A549 (cell line): ENCODE results near the gene TMEM179. TPM values are rescaled to one million over a fixed set of nuclear protein-coding genes. Genes with fewer than 3 reads are reported as not detected.

ENCODE experiments used
- ATAC-seq, 2 experiments: fragments of 200-7000 bp in 1 of 2; fragments of >200 bp in 1 of 2; cut with Nextera tagmentation in 1 of 2; cut with Tn5 transposase in 1 of 2; 3 replicates each; pipeline versions ENCODE4 v1.8.0 to v1.9.1; 2018 to 2020; ENCODE audit warnings: mild to moderate bottlenecking in 1 of 2, moderate library complexity in 1 of 2
- CTCF ChIA-PET: fragments of 300-600 bp; sonication (Branson Sonifier 250); formaldehyde crosslinking; extraction: SDS; loops from one replicate; lab custom pipeline; 2021; ENCODE audit warnings: antibody characterized with exemption, inconsistent platforms; lab: Yijun Ruan, JAX
- POLR2A ChIA-PET: fragments of 350-600 bp; formaldehyde crosslinking; extraction: SDS; loops from one replicate; lab custom pipeline; 2021; ENCODE audit warnings: antibody characterized with exemption, inconsistent platforms; lab: Yijun Ruan, JAX
- DNase-seq, 2 experiments: peaks; one replicate each; pipeline versions ENCODE4 v3.0.0 to v3.0.0-alpha.2; 2011 to 2016; ENCODE audit warnings: low read depth in 1 of 2, low spot score in 1 of 2
- FAIRE-seq: peaks from 2 replicates; lab custom pipeline; 2011; peaks lifted over from hg19 to GRCh38; lab: Jason Lieb, UNC
- H3K27ac ChIP-seq, 2 experiments: fragments of >200 bp; sonication (Bioruptor Twin); formaldehyde crosslinking; 3 replicates each; pipeline ENCODE4 v1.5.1; 2016 to 2017
- H3K4me1 ChIP-seq: fragments of >200 bp; sonication (Bioruptor Twin); formaldehyde crosslinking; 3 replicates; pipeline ENCODE4 v1.6.1; 2016
- H3K4me2 ChIP-seq: fragments of >200 bp; sonication (Bioruptor Twin); formaldehyde crosslinking; 3 replicates; pipeline ENCODE4 v1.6.1; 2016
- H3K4me3 ChIP-seq: fragments of >200 bp; sonication (Bioruptor Twin); formaldehyde crosslinking; 3 replicates; pipeline ENCODE4 v1.5.1; 2016
- H3K9me3 ChIP-seq: fragments of >200 bp; sonication (Bioruptor Twin); formaldehyde crosslinking; 3 replicates; pipeline ENCODE4 v1.6.1; 2016
- ATOH8 ChIP-seq: fragments of 250-450 bp; sonication (Bioruptor Pico); IDR thresholded peaks from 2 replicates; pipeline ENCODE4 v1.5.0; 2020; ENCODE audit warnings: low read depth, mild to moderate bottlenecking, moderate library complexity
- CEBPB ChIP-seq, 2 experiments: fragments of >200 bp in 1 of 2; sonication (Bioruptor Twin) in 1 of 2; formaldehyde crosslinking in 1 of 2; IDR thresholded peaks; 2 replicates each; pipeline ENCODE4 v1.6.1; 2012 to 2016
- CHD4 ChIP-seq: fragments of 200-600 bp; sonication (generic); IDR thresholded peaks from 2 replicates; pipeline ENCODE4 v1.6.1; 2016; ENCODE audit warnings: antibody characterized with exemption, mild to moderate bottlenecking, borderline replicate concordance
- EP300 ChIP-seq, 2 experiments: fragments of >200 bp; sonication (Bioruptor Twin); formaldehyde crosslinking; IDR thresholded peaks; 2 replicates in 1 of 2; 3 replicates in 1 of 2; pipeline ENCODE4 v1.6.1; 2016 to 2017
- ESRRA ChIP-seq: fragments of 150-350 bp; IDR thresholded peaks from 2 replicates; pipeline ENCODE4 v1.6.1; 2014; ENCODE audit warnings: mild to moderate bottlenecking, low read length, borderline replicate concordance
- FOXS1 ChIP-seq: fragments of 250-450 bp; sonication (Bioruptor Pico); IDR thresholded peaks from 2 replicates; pipeline ENCODE4 v1.5.0; 2020; ENCODE audit warnings: mild to moderate bottlenecking, moderate library complexity
- GATA3 ChIP-seq: IDR thresholded peaks from 2 replicates; pipeline ENCODE4 v1.6.1; 2012; ENCODE audit warnings: borderline replicate concordance
- HDAC2 ChIP-seq: fragments of 200-600 bp; sonication (generic); IDR thresholded peaks from 2 replicates; pipeline ENCODE4 v1.6.1; 2016
- HOXA7 ChIP-seq: fragments of 250-450 bp; sonication (Bioruptor Pico); IDR thresholded peaks from 2 replicates; pipeline ENCODE4 v1.5.0; 2020; ENCODE audit warnings: mild to moderate bottlenecking, moderate library complexity
- KDM5A ChIP-seq: fragments of 200-600 bp; sonication (generic); IDR thresholded peaks from 2 replicates; pipeline ENCODE4 v1.6.1; 2016; ENCODE audit warnings: antibody characterized with exemption, mild to moderate bottlenecking
- MAX ChIP-seq: IDR thresholded peaks from 2 replicates; pipeline ENCODE4 v1.6.1; 2012
- MAZ ChIP-seq: fragments of 150-350 bp; IDR thresholded peaks from 2 replicates; pipeline ENCODE4 v1.6.1; 2014; ENCODE audit warnings: antibody characterized with exemption, low read depth, low read length, borderline replicate concordance
- MYC ChIP-seq: IDR thresholded peaks from 2 replicates; pipeline ENCODE4 v1.6.1; 2012; ENCODE audit warnings: mild to moderate bottlenecking, inconsistent platforms, low read length, improper control_type of control experiment, borderline replicate concordance
- NFE2L2 ChIP-seq: fragments of 150-350 bp; conservative IDR thresholded peaks from 2 replicates; pipeline ENCODE4 v1.6.1; 2014; ENCODE audit warnings: low read length
- NPAS2 ChIP-seq: fragments of 250-450 bp; sonication (Bioruptor Pico); IDR thresholded peaks from 2 replicates; pipeline ENCODE4 v1.8.0; 2022; ENCODE audit warnings: mild to moderate bottlenecking, moderate library complexity, borderline replicate concordance
- PBX3 ChIP-seq: IDR thresholded peaks from 2 replicates; pipeline ENCODE4 v1.6.1; 2012
- PHF8 ChIP-seq: fragments of 200-600 bp; sonication (generic); IDR thresholded peaks from 2 replicates; pipeline ENCODE4 v1.6.1; 2016; ENCODE audit warnings: low read depth, mild to moderate bottlenecking, antibody characterized with exemption, moderate library complexity, borderline replicate concordance
- POLR2A ChIP-seq: IDR thresholded peaks from 2 replicates; pipeline ENCODE4 v1.6.1; 2012; ENCODE audit warnings: mild to moderate bottlenecking, low read length
- RARB ChIP-seq: fragments of 250-450 bp; sonication (Bioruptor Pico); IDR thresholded peaks from 2 replicates; pipeline ENCODE4 v1.8.0; 2021; ENCODE audit warnings: mild to moderate bottlenecking, moderate library complexity
- RNF2 ChIP-seq: fragments of 200-600 bp; sonication (generic); IDR thresholded peaks from 2 replicates; pipeline ENCODE4 v1.6.1; 2016; ENCODE audit warnings: low read depth, mild to moderate bottlenecking, antibody characterized with exemption, moderate library complexity, borderline replicate concordance
- SREBF2 ChIP-seq: fragments of 450-650 bp; IDR thresholded peaks from 2 replicates; pipeline ENCODE4 v1.6.1; 2014; ENCODE audit warnings: mild to moderate bottlenecking, moderate library complexity
- USF2 ChIP-seq: fragments of 450-650 bp; IDR thresholded peaks from 2 replicates; pipeline ENCODE4 v1.6.1; 2014; ENCODE audit warnings: antibody characterized with exemption
- ZFP36 ChIP-seq: fragments of 450-650 bp; IDR thresholded peaks from 2 replicates; pipeline ENCODE4 v1.6.1; 2014; ENCODE audit warnings: borderline replicate concordance; ENCODE audit not compliant: partially characterized antibody
- ZNF302 ChIP-seq: fragments of 250-450 bp; sonication (Bioruptor Pico); IDR thresholded peaks from 2 replicates; pipeline ENCODE4 v1.9.0; 2021; ENCODE audit warnings: inconsistent platforms, mild to moderate bottlenecking, moderate library complexity
- ZSCAN20 ChIP-seq: fragments of 250-450 bp; sonication (Bioruptor Pico); IDR thresholded peaks from 2 replicates; pipeline ENCODE4 v1.8.0; 2022; ENCODE audit warnings: mild to moderate bottlenecking, moderate library complexity
- WGBS: methylation state at CpG from one replicate; pipeline ENCODE4 v1.1.6; 2017; ENCODE audit errors: missing lambda C conversion rate; 5-methylcytosine and 5-hydroxymethylcytosine counted together
- polyA plus RNA-seq, 4 experiments: library from polyadenylated mRNA; depleted of rRNA in 3 of 4; stranded (reverse); fragments of >200 nt; fragmentation: RNase III in 1 of 4; extraction: RNeasy Plus Mini Kit Qiagen cat#74134 plus additional on column Dnase treatment in 1 of 4; gene quantifications; 2 replicates in 3 of 4; 3 replicates in 1 of 4; pipeline ENCODE4 v1.2.3, GENCODE V29; 2011 to 2017

Gene TMEM179
- polyA plus RNA-seq, 2 of the 4 experiments (the other 2 are of a cell fraction): 0.63 TPM; not detected in 1

GRCh38 chr14:104557086-104557485, 47.5 kb downstream of the TMEM179 start:
- ATAC-seq: no peak
- ChIA-PET POLR2A (no interaction called here), CTCF (interaction anchor here (1.0 to 12.1 kb wide), 6 partner anchors 10 to 479 kb away, joined by 3 to 112 read pairs (median 4); no protein-coding TSS in a partner anchor)
- Histone ChIP-seq H3K9me3 (no peaks in the 10 kb centered on the region), H3K4me2 (no peak overlapping the region), H3K4me1 (no peaks in the 10 kb centered on the region), H3K27ac (no peak overlapping the region), H3K4me3 (no peak overlapping the region)
- DNase-seq: no peak
- 9% methylated on average over 1 of the region's 5 CpGs for WGBS
- TF ChIP-seq HOXA7: no peak
- TF ChIP-seq POLR2A: no peak
- no peak for TF ChIP-seq NPAS2 (CRISPR knock-in tag)
- TF ChIP-seq KDM5A: no peak
- TF ChIP-seq NFE2L2: no peak
- TF ChIP-seq PHF8: no peak
- TF ChIP-seq ZFP36: no peak
- TF ChIP-seq HDAC2: no peak
- no peak for TF ChIP-seq FOXS1
- no peak for TF ChIP-seq USF2
- no peak for TF ChIP-seq ZSCAN20
- no peak for TF ChIP-seq ESRRA
- no peak for TF ChIP-seq ZNF302 (CRISPR knock-in tag)
- no peak for FAIRE-seq

GRCh38 chr14:104556256-104557021, 48.1 kb downstream of the TMEM179 start:
- no peak for FAIRE-seq
- ATAC-seq: no peak
- Histone ChIP-seq H3K4me3 (no peak overlapping the region), H3K4me2 (no peak overlapping the region), H3K27ac (no peak overlapping the region), H3K9me3 (no peaks in the 10 kb centered on the region), H3K4me1 (no peaks in the 10 kb centered on the region)
- WGBS: 40% methylated on average over 2 of the region's 13 CpGs
- ChIA-PET POLR2A (no interaction called here), CTCF (interaction anchor here (1.2 to 6.5 kb wide), 6 partner anchors 8 to 445 kb away, joined by 3 to 32 read pairs (median 8); no protein-coding TSS in a partner anchor)
- TF ChIP-seq EP300 (IDR thresholded peaks at IDR 0.05) (no peak), SREBF2 (no peak), ATOH8 (no peak), CEBPB (IDR thresholded peaks at IDR 0.05) (no peak), HDAC2 (no peak)
- DNase-seq: no peak

DNA sequence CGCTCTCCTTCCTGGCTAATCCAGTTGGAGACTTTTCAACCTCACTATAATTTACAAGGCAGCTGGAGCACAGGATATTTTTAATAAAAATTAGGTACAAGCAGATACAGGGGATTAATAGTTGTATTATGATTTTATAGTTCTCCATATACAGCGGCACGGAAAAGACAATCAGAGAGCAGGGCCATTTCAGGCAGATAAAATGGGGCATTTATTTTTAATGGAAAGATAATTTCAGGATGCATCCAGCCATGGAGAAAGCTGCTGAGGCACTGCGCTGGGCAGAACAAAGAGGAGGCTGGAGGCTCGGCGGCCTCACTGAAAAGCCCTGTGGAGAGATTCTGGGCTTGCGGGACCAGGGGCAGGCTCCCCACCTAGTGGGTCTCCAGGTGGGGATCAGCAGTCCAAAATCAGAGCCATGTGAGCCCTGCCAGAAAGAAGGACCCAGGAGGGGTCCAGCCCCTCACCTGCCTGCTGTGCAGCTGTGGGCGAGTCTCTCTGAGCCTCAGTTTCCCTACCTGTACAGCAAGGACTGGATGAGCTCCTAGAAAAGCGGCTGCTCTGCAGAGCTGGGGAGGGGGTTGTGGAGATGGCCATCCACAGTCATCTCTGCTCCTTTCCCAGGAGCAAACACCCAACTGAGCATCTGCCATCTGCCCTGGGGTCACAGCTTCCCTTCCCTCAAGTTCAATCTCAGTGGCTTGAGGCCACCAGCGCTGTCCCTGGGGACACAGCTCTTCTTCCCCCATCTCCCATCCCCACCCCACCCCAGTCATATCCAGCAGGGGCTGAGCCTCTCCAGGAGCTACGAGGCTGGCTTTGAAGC, 48.9 kb downstream of the TMEM179 start:
- Histone ChIP-seq H3K4me2 (no peak overlapping the region), H3K9me3 (no peaks in the 10 kb centered on the region), H3K4me1 (no peaks in the 10 kb centered on the region), H3K27ac (no peak overlapping the region), H3K4me3 (no peak overlapping the region)
- ATAC-seq (no peak), FAIRE-seq (no peak), DNase-seq (no peak)
- CTCF ChIA-PET: interaction anchor here (1.2 to 3.9 kb wide), 6 partner anchors 9 to 478 kb away, joined by 3 to 32 read pairs (median 4); no protein-coding TSS in a partner anchor
- no peak for TF ChIP-seq ZSCAN20
- no peak for TF ChIP-seq HDAC2
- TF ChIP-seq RARB (CRISPR knock-in tag): no peak
- no peak for TF ChIP-seq MYC
- TF ChIP-seq MAZ: no peak
- no peak for TF ChIP-seq MAX
- TF ChIP-seq NPAS2 (CRISPR knock-in tag): no peak
- no peak for TF ChIP-seq RNF2
- TF ChIP-seq PBX3: no peak
- TF ChIP-seq KDM5A: no peak
- no peak for TF ChIP-seq CHD4
- TF ChIP-seq ATOH8: no peak
- TF ChIP-seq GATA3: no peak
- WGBS: 57% methylated on average over 11 of the region's 11 CpGs
- POLR2A ChIA-PET: no interaction called here
